Body of pancreas (tissue), 4 donors: Measurements from ENCODE around the gene KLHDC7A. TPM values are rescaled to one million over a fixed set of nuclear protein-coding genes. Genes with fewer than 3 reads are reported as not detected.

Source experiments
- ATAC-seq: fragments of 150-250 bp; one replicate; pipeline ENCODE4 v1.9.1; 2016
- DNase-seq, 4 donors: peaks; one replicate each; pipeline ENCODE4 v3.0.0-alpha.2; 2019
- H3K27ac ChIP-seq, 4 donors: fragments of 200-600 bp; sonication (generic); 1 replicate in 3 of 4; 2 replicates in 1 of 4; pipeline versions ENCODE4 v1.5.1 to v1.6.1; 2016 to 2019; ENCODE audit warnings: mild to moderate bottlenecking in 1 of 4, mixed read lengths in 1 of 4, moderate library complexity in 1 of 4
- H3K27me3 ChIP-seq, 2 donors: fragments of 200-600 bp; sonication (generic); one replicate each; pipeline ENCODE4 v1.6.0; 2016; ENCODE audit warnings: mild to moderate bottlenecking in 1 of 2
- H3K36me3 ChIP-seq, 2 donors: fragments of 200-600 bp; sonication (generic); replicated peaks in 1 of 2; 2 replicates each; pipeline ENCODE4 v1.5.1; 2016; ENCODE audit warnings: low read depth in 2 of 2; ENCODE audit not compliant: insufficient read depth in 1 of 2
- H3K4me1 ChIP-seq: fragments of 200-600 bp; sonication (generic); one replicate; pipeline ENCODE4 v1.6.0; 2016
- H3K4me3 ChIP-seq, 2 donors: fragments of 200-600 bp; sonication (generic); 1 replicate in 1 of 2; 2 replicates in 1 of 2; pipeline ENCODE4 v1.5.1; 2016 to 2019
- H3K9me3 ChIP-seq, 3 donors: fragments of 200-600 bp; sonication (generic); 1 replicate in 2 of 3; 2 replicates in 1 of 3; pipeline ENCODE4 v1.5.1; 2016
- CTCF ChIP-seq, 7 experiments: fragments of 450-650 bp in 4 of 7; fragments of 200-600 bp in 3 of 7; sonication (generic) in 3 of 7; IDR thresholded peaks; one replicate each; pipeline ENCODE4 v1.5.1; 2016 to 2019; ENCODE audit warnings: antibody characterized with exemption in 7 of 7
- POLR2A ChIP-seq, 3 donors: fragments of 450-650 bp; IDR thresholded peaks; one replicate each; pipeline ENCODE4 v1.6.1; 2016; ENCODE audit warnings: antibody characterized with exemption in 3 of 3, mild to moderate bottlenecking in 2 of 3
- WGBS, 2 donors: methylation state at CpG; one replicate each; pipeline ENCODE4 v1.1.5; 2017; 5-methylcytosine and 5-hydroxymethylcytosine counted together
- intact Hi-C: fragments of 100-400 bp; cut with DNase I; formaldehyde crosslinking; loops from one replicate; pipeline ENCODE4 v1.15.1; 2023
- total RNA-seq, 2 donors: library from RNA; depleted of rRNA; stranded (reverse); fragments of >200 nt; gene quantifications; one replicate each; pipeline ENCODE4 v1.1.0, GENCODE V29; 2016

KLHDC7A gene
- total RNA-seq, 2 donors from 2014 or later, result 3.6 to 5.6 TPM

GRCh38 chr1:18526436-18527275, 45.9 kb downstream of the KLHDC7A start:
- Histone ChIP-seq H3K9me3 (no peaks in the 10 kb centered on the region), H3K27ac (no peak overlapping the region), H3K36me3 (no peaks in the 10 kb centered on the region), H3K4me1 (no peaks in the 10 kb centered on the region), H3K27me3 (no peaks in the 10 kb centered on the region), H3K4me3 (no peak overlapping the region)
- DNase-seq (no peak), ATAC-seq (no peak)
- TF ChIP-seq CTCF (IDR thresholded peaks at IDR 0.05), result no peak
- TF ChIP-seq POLR2A (IDR thresholded peaks at IDR 0.05), result no peak
- intact Hi-C loops, result no loop called here
- 83 to 89% methylated on average over 6 of the region's 6 CpGs for WGBS, 2 donors

GRCh38 chr1:18527514-18527913, 46.8 kb downstream of the KLHDC7A start:
- TF ChIP-seq CTCF (IDR thresholded peaks at IDR 0.05) (no peak), POLR2A (IDR thresholded peaks at IDR 0.05) (no peak)
- H3K36me3 ChIP-seq, result no peaks in the 10 kb centered on the region
- DNase-seq (no peak), ATAC-seq (no peak)
- no peak overlapping the region for H3K4me3 ChIP-seq
- intact Hi-C loops, result no loop called here
- H3K27ac ChIP-seq, result no peak overlapping the region
- H3K4me1 ChIP-seq, result no peaks in the 10 kb centered on the region
- no peaks in the 10 kb centered on the region for H3K9me3 ChIP-seq
- H3K27me3 ChIP-seq, result no peaks in the 10 kb centered on the region
- 77 to 83% methylated on average over 4 of the region's 4 CpGs for WGBS, 2 donors

DNA sequence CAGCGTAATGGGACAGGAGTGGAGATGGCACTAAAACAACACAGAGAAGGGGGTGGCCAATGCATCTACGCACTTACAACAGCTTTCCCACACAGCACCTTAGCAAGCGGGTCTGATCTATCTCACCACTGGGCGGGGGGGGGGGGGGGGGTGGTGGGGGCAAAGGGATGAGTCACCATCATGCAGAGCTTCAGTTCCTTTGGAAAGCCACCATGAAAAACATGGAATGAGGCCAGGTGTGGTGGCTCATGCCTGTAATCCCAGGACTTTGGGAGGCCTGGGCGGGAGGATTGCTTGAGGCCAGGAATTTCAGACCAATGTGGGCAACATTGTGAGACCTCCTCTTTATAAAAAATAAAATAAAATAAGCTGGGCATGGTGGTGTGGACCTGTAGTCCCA, 47.2 kb downstream of the KLHDC7A start:
- ATAC-seq (no peak), DNase-seq (no peak)
- no peaks in the 10 kb centered on the region for H3K36me3 ChIP-seq
- H3K27ac ChIP-seq, result no peak overlapping the region
- H3K4me1 ChIP-seq, result no peaks in the 10 kb centered on the region
- no peaks in the 10 kb centered on the region for H3K9me3 ChIP-seq
- H3K4me3 ChIP-seq, result no peak overlapping the region
- no peaks in the 10 kb centered on the region for H3K27me3 ChIP-seq
- no peak for TF ChIP-seq POLR2A (IDR thresholded peaks at IDR 0.05)
- TF ChIP-seq CTCF (IDR thresholded peaks at IDR 0.05), result no peak
- 91 to 92% methylated on average over 5 of the region's 5 CpGs for WGBS, 2 donors
- intact Hi-C loops, result no loop called here

DNA sequence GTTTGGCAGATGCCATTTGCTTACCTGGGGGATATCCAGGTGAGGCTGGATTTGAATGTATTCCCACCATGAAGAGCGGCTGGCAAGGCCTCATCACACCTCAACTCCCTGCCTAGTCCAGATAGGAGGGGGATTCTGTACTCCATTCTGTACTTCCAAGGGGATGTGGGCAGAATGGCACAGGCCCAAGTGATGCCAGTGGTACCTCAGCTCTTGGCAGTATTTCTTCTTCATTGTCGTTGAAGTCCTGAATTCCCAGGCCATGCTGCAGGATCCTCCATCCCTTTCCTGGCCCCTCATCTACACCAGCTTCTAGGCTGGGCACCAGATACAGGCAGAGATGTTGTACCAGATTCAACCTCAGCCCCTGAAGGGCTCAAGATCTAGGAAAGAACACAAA, 47.9 kb downstream of the KLHDC7A start:
- intact Hi-C loops, result no loop called here
- Histone ChIP-seq H3K27ac (no peak overlapping the region), H3K4me3 (no peak overlapping the region), H3K36me3 (no peaks in the 10 kb centered on the region), H3K9me3 (no peaks in the 10 kb centered on the region), H3K4me1 (no peaks in the 10 kb centered on the region), H3K27me3 (no peaks in the 10 kb centered on the region)
- DNase-seq (no peak), ATAC-seq (no peak)
- WGBS, 2 donors, result 88 to 92% methylated on average over 2 of the region's 2 CpGs
- TF ChIP-seq CTCF (IDR thresholded peaks at IDR 0.05), result no peak

- WGBS, 2 donors, result 86 to 87% methylated on average over 4 of the region's 4 CpGs
- DNase-seq, result no peak
- TF ChIP-seq CTCF (IDR thresholded peaks at IDR 0.05), result no peak
- no peak for TF ChIP-seq POLR2A (IDR thresholded peaks at IDR 0.05)
Measured at GRCh38 chr1:18529714-18530113, 49.0 kb downstream of the KLHDC7A start.

More at GRCh38 chr1:18529714-18530113, 49.0 kb downstream of the KLHDC7A start:
- Histone ChIP-seq H3K4me1 (peaks cover 3% of the 10 kb centered on the region), H3K27ac (no peak overlapping the region), H3K9me3 (no peaks in the 10 kb centered on the region), H3K36me3 (no peaks in the 10 kb centered on the region), H3K27me3 (no peaks in the 10 kb centered on the region), H3K4me3 (no peak overlapping the region)
- no peak for ATAC-seq
- intact Hi-C loops, result loop anchor here (10.0 kb wide), 1 partner anchor 55 kb away; no protein-coding TSS in a partner anchor
